GM12878 (cell line): ENCODE data around the gene SIGLEC14. TPM values are rescaled to one million over a fixed set of nuclear protein-coding genes. Genes with fewer than 3 reads are reported as not detected.

Source experiments
- ATAC-seq: fragments of 200-7000 bp; cut with Tn5 transposase; 3 replicates; pipeline ENCODE4 v1.9.1; 2020; ENCODE audit warnings: mild to moderate bottlenecking, moderate library complexity
- BruUV-seq: library from RNA; stranded (reverse); fragments of 400-500 nt; replicated peaks from 2 replicates; lab custom pipeline; 2021; lab: Mats Ljungman, UMichigan
- CTCF ChIA-PET: fragments of 300-600 bp; sonication (Branson Sonifier 250); formaldehyde crosslinking; extraction: SDS; loops from one replicate; lab custom pipeline; 2021; ENCODE audit warnings: inconsistent platforms; lab: Yijun Ruan, JAX
- POLR2A ChIA-PET: fragments of 350-600 bp; formaldehyde crosslinking; extraction: SDS; loops from one replicate; lab custom pipeline; 2021; ENCODE audit warnings: inconsistent platforms; lab: Charles Lee
- RAD21 ChIA-PET: fragments of 300-600 bp; sonication (Branson Sonifier 250); formaldehyde crosslinking; loops from one replicate; lab custom pipeline; 2023; ENCODE audit warnings: antibody characterized with exemption; ENCODE audit not compliant: unreplicated experiment; lab: Charles Lee
- SMC1A ChIA-PET: fragments of 300-600 bp; sonication (Branson Sonifier 250); formaldehyde crosslinking; loops from one replicate; lab custom pipeline; 2023; ENCODE audit not compliant: unreplicated experiment, uncharacterized antibody; lab: Charles Lee
- DNase-seq: peaks from one replicate; pipeline ENCODE4 v3.0.0-alpha.2; 2011; ENCODE audit warnings: low read depth, low spot score
- FAIRE-seq: peaks from 3 replicates; lab custom pipeline; 2011; peaks lifted over from hg19 to GRCh38; lab: Jason Lieb, UNC
- H2AFZ ChIP-seq: 2 replicates; pipeline ENCODE4 v1.6.0; 2011; ENCODE audit warnings: low read depth, low read length, control low read depth; ENCODE audit not compliant: control insufficient read depth
- H3K27ac ChIP-seq: 2 replicates; pipeline ENCODE4 v1.5.1; 2011; ENCODE audit warnings: control low read depth; ENCODE audit not compliant: control insufficient read depth, insufficient read depth
- H3K27me3 ChIP-seq, 2 experiments: replicated peaks in 1 of 2; 2 replicates each; pipeline versions ENCODE4 v1.6.0 to v1.6.1; 2011; ENCODE audit warnings: low read length in 1 of 2; ENCODE audit not compliant: control insufficient read depth in 2 of 2, insufficient read depth in 2 of 2
- H3K36me3 ChIP-seq, 2 experiments: 2 replicates each; pipeline ENCODE4 v1.5.1; 2011; ENCODE audit warnings: low read length in 1 of 2; ENCODE audit not compliant: control insufficient read depth in 2 of 2, insufficient read depth in 2 of 2
- H3K4me1 ChIP-seq: 2 replicates; pipeline ENCODE4 v1.6.1; 2011; ENCODE audit warnings: mild to moderate bottlenecking, low read length, moderate library complexity, mixed read lengths; ENCODE audit not compliant: control insufficient read depth, insufficient read depth
- H3K4me2 ChIP-seq: 2 replicates; pipeline ENCODE4 v1.6.0; 2011; ENCODE audit warnings: control low read depth; ENCODE audit not compliant: control insufficient read depth, insufficient read depth
- H3K4me3 ChIP-seq: fragments of 200-600 bp; sonication (generic); 2 replicates; pipeline ENCODE4 v1.5.1; 2016
- H3K79me2 ChIP-seq: 2 replicates; pipeline ENCODE4 v1.6.0; 2011; ENCODE audit warnings: low read length; ENCODE audit not compliant: control insufficient read depth, insufficient read depth
- H3K9ac ChIP-seq: 2 replicates; pipeline ENCODE4 v1.8.0; 2011; ENCODE audit warnings: low read length, control low read depth, mixed read lengths; ENCODE audit not compliant: control insufficient read depth, insufficient read depth
- H3K9me3 ChIP-seq: replicated peaks from 3 replicates; pipeline ENCODE4 v1.5.1; 2011; ENCODE audit warnings: mild to moderate bottlenecking, low read length; ENCODE audit not compliant: control insufficient read depth, insufficient read depth
- H4K20me1 ChIP-seq: 2 replicates; pipeline ENCODE4 v1.6.0; 2011; ENCODE audit not compliant: control insufficient read depth, insufficient read depth
- BCL11A ChIP-seq: IDR thresholded peaks from 2 replicates; pipeline ENCODE4 v1.6.1; 2011; ENCODE audit warnings: low read depth, low read length
- CHD2 ChIP-seq: IDR thresholded peaks from 2 replicates; pipeline ENCODE4 v1.6.1; 2011; ENCODE audit warnings: low read depth, low read length, improper control_type of control experiment, borderline replicate concordance
- E4F1 ChIP-seq: fragments of 450-650 bp; IDR thresholded peaks from 2 replicates; pipeline ENCODE4 v1.6.1; 2018; ENCODE audit warnings: borderline replicate concordance, mild to moderate bottlenecking; ENCODE audit not compliant: partially characterized antibody
- ESRRA ChIP-seq: IDR thresholded peaks from 2 replicates; pipeline ENCODE4 v1.6.1; 2012; ENCODE audit warnings: mild to moderate bottlenecking, low read length, improper control_type of control experiment
- FOXM1 ChIP-seq: IDR thresholded peaks from 2 replicates; pipeline ENCODE4 v1.6.1; 2012; ENCODE audit warnings: low read depth, mild to moderate bottlenecking, inconsistent platforms, low read length, moderate library complexity
- KDM1A ChIP-seq: fragments of 200-600 bp; sonication (generic); IDR thresholded peaks from 2 replicates; pipeline ENCODE4 v1.6.1; 2016; ENCODE audit warnings: borderline replicate concordance
- MEF2A ChIP-seq: IDR thresholded peaks from 2 replicates; pipeline ENCODE4 v1.6.1; 2011; ENCODE audit warnings: low read depth, mild to moderate bottlenecking, low read length, moderate library complexity; ENCODE audit not compliant: insufficient read depth
- MLLT1 ChIP-seq: fragments of 450-650 bp; IDR thresholded peaks from 2 replicates; pipeline ENCODE4 v1.6.1; 2016; ENCODE audit warnings: mild to moderate bottlenecking
- MTA2 ChIP-seq: fragments of 450-650 bp; IDR thresholded peaks from 2 replicates; pipeline ENCODE4 v1.6.1; 2016; ENCODE audit warnings: low read depth, mild to moderate bottlenecking, moderate library complexity
- NFIC ChIP-seq: IDR thresholded peaks from 2 replicates; pipeline ENCODE4 v1.6.1; 2012; ENCODE audit warnings: low read depth, mild to moderate bottlenecking, inconsistent platforms, low read length, moderate library complexity
- POLR2AphosphoS2 ChIP-seq: IDR thresholded peaks from 2 replicates; pipeline ENCODE4 v1.6.1; 2011; ENCODE audit warnings: low read depth, mild to moderate bottlenecking, low read length, improper control_type of control experiment, moderate library complexity
- RAD21 ChIP-seq: IDR thresholded peaks from 2 replicates; pipeline ENCODE4 v1.6.1; 2011; ENCODE audit warnings: mild to moderate bottlenecking, low read depth, low read length, moderate library complexity; ENCODE audit not compliant: insufficient read depth
- RAD51 ChIP-seq: fragments of 450-650 bp; IDR thresholded peaks from 2 replicates; pipeline ENCODE4 v1.6.1; 2016; ENCODE audit warnings: moderate library complexity, mild to moderate bottlenecking, inconsistent platforms
- RUNX3 ChIP-seq: IDR thresholded peaks from 2 replicates; pipeline ENCODE4 v1.6.1; 2012; ENCODE audit warnings: low read length, inconsistent platforms
- SIN3A ChIP-seq: IDR thresholded peaks from 2 replicates; pipeline ENCODE4 v1.6.1; 2012; ENCODE audit warnings: low read depth, low read length, improper control_type of control experiment
- SMC3 ChIP-seq: IDR thresholded peaks from 2 replicates; pipeline ENCODE4 v1.6.1; 2011; ENCODE audit warnings: low read length, improper control_type of control experiment, borderline replicate concordance
- YBX1 ChIP-seq: fragments of 450-650 bp; IDR thresholded peaks from 2 replicates; pipeline ENCODE4 v1.6.1; 2016; ENCODE audit warnings: antibody characterized with exemption
- ZBTB11 ChIP-seq: fragments of 450-650 bp; formaldehyde crosslinking; IDR thresholded peaks from 2 replicates; pipeline ENCODE4 v1.5.0; 2022; ENCODE audit warnings: mild to moderate bottlenecking, missing genetic modification characterization
- ZNF24 ChIP-seq: fragments of 450-650 bp; IDR thresholded peaks from 2 replicates; pipeline ENCODE4 v1.6.1; 2017; ENCODE audit warnings: antibody characterized with exemption, mild to moderate bottlenecking
- WGBS: methylation state at CpG from one replicate; pipeline ENCODE4 v1.1.6; 2016; ENCODE audit warnings: low lambda C conversion rate; ENCODE audit not compliant: insufficient replicate concordance, insufficient coverage; ENCODE audit errors: missing lambda C conversion rate; 5-methylcytosine and 5-hydroxymethylcytosine counted together
- in situ Hi-C: fragments of 300-500 bp; cut with MboI; formaldehyde crosslinking; loops from 9 replicates; pipeline ENCODE4 v1.14.3; 2018; ENCODE audit warnings: mixed read lengths
- intact Hi-C: fragments of 100-400 bp; cut with micrococcal nuclease; formaldehyde crosslinking; loops from one replicate; pipeline ENCODE4 v1.14.2; 2022; ENCODE audit not compliant: unreplicated experiment
- polyA plus RNA-seq, 11 experiments: library from polyadenylated mRNA; depleted of rRNA in 4 of 11; unstranded in 6 of 11; stranded (reverse) in 5 of 11; fragments of >200 nt; fragmentation: Nextera tagmentation in 4 of 11; fragmentation: Illumina TruSeq in 1 of 11; extraction: Ambion mirVana in 4 of 11; extraction: Trizol in 1 of 11; gene quantifications; 1 replicate in 1 of 11; 2 replicates in 10 of 11; pipeline versions ENCODE4 v1.2.1 to v1.2.3, GENCODE V29; 2011 to 2016; ENCODE audit warnings: inconsistent platforms in 2 of 11, missing spikeins in 2 of 11, low read depth in 1 of 11
- total RNA-seq, 4 experiments: library from RNA; depleted of rRNA in 3 of 4; stranded (reverse); fragments of >200 nt in 3 of 4; fragmentation: Illumina TruSeq in 1 of 4; extraction: Trizol in 1 of 4; gene quantifications; 2 replicates each; pipeline versions ENCODE4 v1.2.1 to v1.2.3, GENCODE V29; 2013 to 2021

The SIGLEC14 gene
- total and polyA plus RNA-seq, 10 of the 15 experiments (the other 5 are each of a cell fraction or from before 2014, with no cell fraction given) = 0.57 to 8.4 (median 4.6) TPM

GRCh38 chr19:51695702-51696315 is 49.2 kb upstream of the SIGLEC14 start:
- Histone ChIP-seq H3K9me3 (no peaks in the 10 kb centered on the region), H3K36me3 (no peaks in the 10 kb centered on the region), H3K4me3 (no peak overlapping the region), H4K20me1 (no peaks in the 10 kb centered on the region)
- FAIRE-seq = no peak
- TF ChIP-seq CHD2 = no peak
- TF ChIP-seq MEF2A = no peak
- no peak for TF ChIP-seq MLLT1
- no peak for TF ChIP-seq ZBTB11
- no peak for TF ChIP-seq KDM1A
- no peak for TF ChIP-seq MTA2
- no peak for TF ChIP-seq ZNF24
- TF ChIP-seq POLR2AphosphoS2 = no peak
- no peak for TF ChIP-seq NFIC
- no peak for TF ChIP-seq ESRRA
- no peak for TF ChIP-seq SIN3A
- no peak for TF ChIP-seq FOXM1
- TF ChIP-seq SMC3 = no peak
- TF ChIP-seq RAD21 = no peak
- TF ChIP-seq BCL11A = no peak
- no peak for TF ChIP-seq RAD51
- TF ChIP-seq RUNX3 = no peak
- TF ChIP-seq E4F1 = no peak
- TF ChIP-seq YBX1 = no peak
- TF ChIP-seq, all 136 proteins: peak for 0
- WGBS = 19% methylated on average over 14 of the region's 14 CpGs
- Histone ChIP-seq H3K4me1 (no peaks in the 10 kb centered on the region), H3K9ac (no peak overlapping the region), H2AFZ (no peak overlapping the region), H3K27ac (no peak overlapping the region), H3K4me2 (no peak overlapping the region), H3K27me3 (no peaks in the 10 kb centered on the region; a peak in 1 of 4 replicates), H3K79me2 (no peaks in the 10 kb centered on the region)
- ChIA-PET POLR2A (no interaction called here), SMC1A (no interaction called here), RAD21 (no interaction called here), CTCF (interaction anchor here (1.1 kb wide), 1 partner anchor 8 kb away, joined by 3 read pairs; no protein-coding TSS in a partner anchor)
- BruUV-seq = no TSS peak
- intact Hi-C loops = no loop called here
- in situ Hi-C loops = no loop called here
- DNase-seq (no peak), ATAC-seq (no peak)
